Esophagus muscularis mucosa (tissue), 4 donors: ENCODE measurements around the gene AQR. TPM values are rescaled to one million over a fixed set of nuclear protein-coding genes. Genes with fewer than 3 reads are reported as not detected.

Experiments used
- DNase-seq: peaks from one replicate; pipeline ENCODE4 v3.0.0-alpha.2; 2017; ENCODE audit errors: extremely low spot score
- H3K27ac ChIP-seq, 4 donors: fragments of 200-600 bp; sonication (generic); replicated peaks in 1 of 4; 1 replicate in 3 of 4; 2 replicates in 1 of 4; pipeline ENCODE4 v1.5.1; 2016 to 2019; ENCODE audit warnings: mild to moderate bottlenecking in 1 of 4
- H3K27me3 ChIP-seq, 4 donors: fragments of 200-600 bp; sonication (generic); one replicate each; pipeline versions ENCODE4 v1.5.1 to v1.6.0; 2016 to 2019
- H3K36me3 ChIP-seq, 4 donors: fragments of 200-600 bp; sonication (generic); one replicate each; pipeline ENCODE4 v1.5.1; 2016 to 2019
- H3K4me1 ChIP-seq, 4 donors: fragments of 200-600 bp; sonication (generic); one replicate each; pipeline ENCODE4 v1.5.1; 2016 to 2019
- H3K4me3 ChIP-seq, 4 donors: fragments of 200-600 bp; sonication (generic); 1 replicate in 2 of 4; 2 replicates in 2 of 4; pipeline ENCODE4 v1.5.1; 2016 to 2019; ENCODE audit warnings: mild to moderate bottlenecking in 4 of 4, moderate library complexity in 1 of 4
- H3K9me3 ChIP-seq, 4 donors: fragments of 200-600 bp; sonication (generic); 1 replicate in 3 of 4; 2 replicates in 1 of 4; pipeline ENCODE4 v1.5.1; 2016 to 2019
- CTCF ChIP-seq, 3 experiments: fragments of 200-600 bp in 2 of 3; fragments of 450-650 bp in 1 of 3; sonication (generic) in 2 of 3; IDR thresholded peaks; one replicate each; pipeline ENCODE4 v1.5.1; 2017 to 2019; ENCODE audit warnings: antibody characterized with exemption in 3 of 3, mild to moderate bottlenecking in 2 of 3, moderate library complexity in 1 of 3
- EP300 ChIP-seq: sonication (generic); formaldehyde crosslinking; IDR thresholded peaks from one replicate; pipeline ENCODE4 v1.6.1; 2017; ENCODE audit warnings: antibody characterized with exemption
- POLR2A ChIP-seq: fragments of 450-650 bp; IDR thresholded peaks from one replicate; pipeline ENCODE4 v1.6.1; 2017; ENCODE audit warnings: antibody characterized with exemption, moderate library complexity, mild to moderate bottlenecking, low read depth
- POLR2AphosphoS5 ChIP-seq, 2 donors: sonication (generic); formaldehyde crosslinking; IDR thresholded peaks; one replicate each; pipeline ENCODE4 v1.6.1; 2017; ENCODE audit warnings: antibody characterized with exemption in 2 of 2
- WGBS: methylation state at CpG from one replicate; pipeline ENCODE4 v1.1.5; 2018; 5-methylcytosine and 5-hydroxymethylcytosine counted together
- intact Hi-C: fragments of 100-400 bp; cut with DNase I; formaldehyde crosslinking; loops from one replicate; pipeline ENCODE4 v1.15.1; 2023
- total RNA-seq, 4 donors: library from RNA; depleted of rRNA; stranded (reverse); fragments of >200 nt; gene quantifications; one replicate each; pipeline versions ENCODE4 v1.1.0 to v1.2.1, GENCODE V29; 2016

Gene AQR
- total RNA-seq, 4 donors from 2014 or later: 14.2 to 18.7 (median 16.8) TPM

- DNase-seq: peak; percentile 75
- Histone ChIP-seq H3K27me3 (no peaks in the 10 kb centered on the region), H3K36me3 (no peaks in the 10 kb centered on the region), H3K4me1 (no peaks in the 10 kb centered on the region), H3K27ac (no peak overlapping the region), H3K9me3 (no peaks in the 10 kb centered on the region), H3K4me3 (no peak overlapping the region)
- intact Hi-C loops: no loop called here
- TF ChIP-seq EP300 (no peak), POLR2A (no peak), POLR2AphosphoS5 (IDR thresholded peaks at IDR 0.05) (no peak), CTCF (IDR thresholded peaks at IDR 0.05) (no peak)
- 64% methylated on average over 3 of the region's 3 CpGs for WGBS
Observed at GRCh38 chr15:35003928-35004327, 34.4 kb upstream of the AQR start.

GRCh38 chr15:35000511-35000910 lies 31.0 kb upstream of the AQR start:
- no peak for DNase-seq
- Histone ChIP-seq H3K27ac (no peak overlapping the region), H3K4me1 (no peaks in the 10 kb centered on the region), H3K4me3 (no peak overlapping the region), H3K9me3 (no peaks in the 10 kb centered on the region), H3K27me3 (no peaks in the 10 kb centered on the region), H3K36me3 (no peaks in the 10 kb centered on the region)
- intact Hi-C loops: no loop called here
- TF ChIP-seq EP300 (no peak), POLR2AphosphoS5 (IDR thresholded peaks at IDR 0.05) (no peak), POLR2A (no peak), CTCF (IDR thresholded peaks at IDR 0.05) (no peak)
- 47% methylated on average over 1 of the region's 1 CpG for WGBS

- WGBS: 96% methylated on average over 7 of the region's 7 CpGs
- intact Hi-C loops: no loop called here
Observed at GRCh38 chr15:34999906-35000305, 30.4 kb upstream of the AQR start.

GRCh38 chr15:34994925-34995324 lies 25.4 kb upstream of the AQR start:
- WGBS: 68% methylated on average over 1 of the region's 1 CpG
- intact Hi-C loops: no loop called here
- no peak for TF ChIP-seq POLR2AphosphoS5 (IDR thresholded peaks at IDR 0.05)
- TF ChIP-seq EP300: no peak
- TF ChIP-seq CTCF (IDR thresholded peaks at IDR 0.05): no peak
- TF ChIP-seq POLR2A: no peak
- Histone ChIP-seq H3K36me3 (no peaks in the 10 kb centered on the region), H3K4me3 (no peak overlapping the region), H3K4me1 (no peaks in the 10 kb centered on the region), H3K27ac (no peak overlapping the region), H3K9me3 (no peaks in the 10 kb centered on the region), H3K27me3 (no peaks in the 10 kb centered on the region)
- DNase-seq: no peak

More at GRCh38 chr15:34999906-35000305, 30.4 kb upstream of the AQR start:
- H3K9me3 ChIP-seq: no peaks in the 10 kb centered on the region
- no peaks in the 10 kb centered on the region for H3K4me1 ChIP-seq
- DNase-seq: no peak
- no peak overlapping the region for H3K4me3 ChIP-seq
- TF ChIP-seq POLR2A (no peak), CTCF (IDR thresholded peaks at IDR 0.05) (no peak), EP300 (no peak), POLR2AphosphoS5 (IDR thresholded peaks at IDR 0.05) (no peak)
- no peaks in the 10 kb centered on the region for H3K36me3 ChIP-seq
- H3K27ac ChIP-seq: no peak overlapping the region
- no peaks in the 10 kb centered on the region for H3K27me3 ChIP-seq

GRCh38 chr15:34993877-34994276 lies 24.3 kb upstream of the AQR start:
- no peaks in the 10 kb centered on the region for H3K9me3 ChIP-seq
- H3K4me1 ChIP-seq: peaks cover 5 to 7% (median 5%) of the 10 kb centered on the region in 4 donors
- intact Hi-C loops: no loop called here
- DNase-seq: no peak
- H3K36me3 ChIP-seq: no peaks in the 10 kb centered on the region
- H3K27me3 ChIP-seq: no peaks in the 10 kb centered on the region
- WGBS: 90% methylated on average over 4 of the region's 4 CpGs
- H3K27ac ChIP-seq: no peak overlapping the region
- H3K4me3 ChIP-seq: no peak overlapping the region
- TF ChIP-seq EP300: no peak
- no peak for TF ChIP-seq POLR2AphosphoS5 (IDR thresholded peaks at IDR 0.05)
- no peak for TF ChIP-seq CTCF (IDR thresholded peaks at IDR 0.05)
- no peak for TF ChIP-seq POLR2A
